ENCODE data around the gene P3R3URF.

The P3R3URF gene

GRCh38 chr1:46132529-46133180 is 43.6 kb downstream of the P3R3URF start, which contains the start of gene PIK3R3 (continued):
- TF ChIP-seq SALL2 (tag by site-specific recombination; IDR thresholded peaks at IDR 0.05; ENCODE audit: borderline replicate concordance) (0 out of 2 replicates have a peak, but pooled peaks have one; percentile 55), KLF17 (tag by site-specific recombination; IDR thresholded peaks at IDR 0.05) (peak; percentile 100), KLF10 (tag by site-specific recombination; IDR thresholded peaks at IDR 0.05) (peak; percentile 71), REPIN1 (tag by site-specific recombination; IDR thresholded peaks at IDR 0.05; ENCODE audit: low read depth) (peak; percentile 71), ZNF580 (tag by site-specific recombination; IDR thresholded peaks at IDR 0.05) (peak; percentile 90), ZNF654 (tag by site-specific recombination; IDR thresholded peaks at IDR 0.05; ENCODE audit: low read depth) (no peak), PRDM2 (tag by site-specific recombination; IDR thresholded peaks at IDR 0.05; ENCODE audit: borderline replicate concordance) (0 out of 2 replicates have a peak, but pooled peaks have one; percentile 29), KLF9 (tag by site-specific recombination; IDR thresholded peaks at IDR 0.05; ENCODE audit: low read depth) (peak; percentile 88), HOXD13 (CRISPR knock-in tag; IDR thresholded peaks at IDR 0.05; ENCODE audit: borderline replicate concordance) (no peak), BCL6B (tag by site-specific recombination; IDR thresholded peaks at IDR 0.05) (peak; percentile 49; the same call in 1 of the 2 replicates), ZBTB44 (tag by site-specific recombination; IDR thresholded peaks at IDR 0.05) (peak; percentile 22; the same call in 1 of the 2 replicates), TSHZ1 (tag by site-specific recombination; IDR thresholded peaks at IDR 0.05; ENCODE audit: borderline replicate concordance) (0 out of 2 replicates have a peak, but pooled peaks have one; percentile 71), ZNF488 (tag by site-specific recombination; IDR thresholded peaks at IDR 0.05) (0 out of 2 replicates have a peak, but pooled peaks have one; percentile 39), ZNF221 (tag by site-specific recombination; IDR thresholded peaks at IDR 0.05; ENCODE audit: borderline replicate concordance) (no peak), ZNF701 (tag by site-specific recombination; IDR thresholded peaks at IDR 0.05) (0 out of 2 replicates have a peak, but pooled peaks have one; percentile 46), ZNF394 (tag by site-specific recombination; IDR thresholded peaks at IDR 0.05; ENCODE audit: borderline replicate concordance) (peak; percentile 81), ZNF311 (tag by site-specific recombination; IDR thresholded peaks at IDR 0.05; ENCODE audit: borderline replicate concordance) (no peak), ZNF211 (tag by site-specific recombination; IDR thresholded peaks at IDR 0.05; ENCODE audit: low read depth) (no peak), ZNF621 (tag by site-specific recombination; IDR thresholded peaks at IDR 0.05) (no peak), ZNF600 (tag by site-specific recombination; IDR thresholded peaks at IDR 0.05) (peak; percentile 63; the same call in 1 of the 2 replicates), RBAK (tag by site-specific recombination; IDR thresholded peaks at IDR 0.05) (no peak), ZNF391 (tag by site-specific recombination; IDR thresholded peaks at IDR 0.05; ENCODE audit: borderline replicate concordance, low read depth) (peak; percentile 100), ZNF133 (tag by site-specific recombination; IDR thresholded peaks at IDR 0.05) (no peak)
